ENCODE results near the gene LPAR6. TPM values are rescaled to one million over a fixed set of nuclear protein-coding genes. Genes with fewer than 3 reads are reported as not detected.
"Not testable (repeated sequence)": the region's sequence is repeated elsewhere in the genome, so short reads cannot be mapped to it uniquely, and the experiment has no call there.

The LPAR6 gene
- total RNA-seq, 2 donors from 2014 or later, result 6.1 to 9.3 TPM

DNA sequence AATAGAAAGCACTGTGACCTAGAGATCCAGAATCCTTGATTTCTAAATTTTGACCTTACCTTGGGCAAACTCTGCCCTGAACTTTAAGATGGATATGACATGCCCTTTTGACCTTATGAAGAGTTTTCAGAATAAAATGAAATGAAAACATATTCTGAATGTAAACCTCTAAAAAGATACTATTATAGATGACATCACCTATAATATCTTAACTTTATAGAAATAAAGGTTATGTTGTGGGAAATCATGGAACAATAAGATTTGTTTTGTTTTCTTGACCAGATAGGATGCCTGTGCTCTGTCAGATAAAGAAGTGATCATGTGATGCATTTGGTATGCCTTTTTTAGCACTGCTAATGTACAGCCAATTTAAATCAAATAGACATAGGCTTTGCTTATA is 13.1 kb upstream of the LPAR6 start:
- no peaks in the 10 kb centered on the region for H3K27me3 ChIP-seq
- no peak overlapping the region for H3K27ac ChIP-seq
- no peaks in the 10 kb centered on the region for H3K4me1 ChIP-seq
- H3K36me3 ChIP-seq, result no peaks in the 10 kb centered on the region
- H3K9me3 ChIP-seq, result no peaks in the 10 kb centered on the region
- DNase-seq (ENCODE audit: low spot score), result no peak
- TF ChIP-seq, protein P1, sequence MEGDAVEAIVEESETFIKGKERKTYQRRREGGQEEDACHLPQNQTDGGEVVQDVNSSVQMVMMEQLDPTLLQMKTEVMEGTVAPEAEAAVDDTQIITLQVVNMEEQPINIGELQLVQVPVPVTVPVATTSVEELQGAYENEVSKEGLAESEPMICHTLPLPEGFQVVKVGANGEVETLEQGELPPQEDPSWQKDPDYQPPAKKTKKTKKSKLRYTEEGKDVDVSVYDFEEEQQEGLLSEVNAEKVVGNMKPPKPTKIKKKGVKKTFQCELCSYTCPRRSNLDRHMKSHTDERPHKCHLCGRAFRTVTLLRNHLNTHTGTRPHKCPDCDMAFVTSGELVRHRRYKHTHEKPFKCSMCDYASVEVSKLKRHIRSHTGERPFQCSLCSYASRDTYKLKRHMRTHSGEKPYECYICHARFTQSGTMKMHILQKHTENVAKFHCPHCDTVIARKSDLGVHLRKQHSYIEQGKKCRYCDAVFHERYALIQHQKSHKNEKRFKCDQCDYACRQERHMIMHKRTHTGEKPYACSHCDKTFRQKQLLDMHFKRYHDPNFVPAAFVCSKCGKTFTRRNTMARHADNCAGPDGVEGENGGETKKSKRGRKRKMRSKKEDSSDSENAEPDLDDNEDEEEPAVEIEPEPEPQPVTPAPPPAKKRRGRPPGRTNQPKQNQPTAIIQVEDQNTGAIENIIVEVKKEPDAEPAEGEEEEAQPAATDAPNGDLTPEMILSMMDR (IDR thresholded peaks at IDR 0.05), result no peak
- no peak overlapping the region for H3K4me3 ChIP-seq

DNA sequence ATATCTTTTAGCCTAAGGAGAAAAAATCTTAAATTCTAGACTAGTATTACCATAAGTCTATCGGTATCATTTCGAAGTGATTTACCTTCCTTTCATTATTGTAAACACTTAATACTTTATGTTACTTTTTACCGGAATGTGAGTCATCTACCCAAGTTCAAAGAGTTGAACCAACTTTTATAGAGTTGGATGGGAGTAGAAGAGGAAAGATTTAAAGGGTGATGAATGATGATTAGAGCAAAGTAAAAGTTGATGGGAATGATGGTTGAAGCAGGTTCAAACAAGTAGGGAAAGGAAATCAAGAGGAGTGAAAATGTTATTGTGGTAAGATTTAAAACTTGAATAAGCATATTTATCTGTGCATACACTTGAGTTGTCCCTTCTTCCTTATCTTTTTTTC is 11.3 kb upstream of the LPAR6 start:
- Histone ChIP-seq H3K27ac (no peak overlapping the region), H3K4me3 (no peak overlapping the region), H3K27me3 (no peaks in the 10 kb centered on the region), H3K36me3 (no peaks in the 10 kb centered on the region), H3K4me1 (no peaks in the 10 kb centered on the region), H3K9me3 (no peaks in the 10 kb centered on the region)
- DNase-seq (ENCODE audit: low spot score), result no peak
- TF ChIP-seq, protein P1 (IDR thresholded peaks at IDR 0.05), result no peak

DNA sequence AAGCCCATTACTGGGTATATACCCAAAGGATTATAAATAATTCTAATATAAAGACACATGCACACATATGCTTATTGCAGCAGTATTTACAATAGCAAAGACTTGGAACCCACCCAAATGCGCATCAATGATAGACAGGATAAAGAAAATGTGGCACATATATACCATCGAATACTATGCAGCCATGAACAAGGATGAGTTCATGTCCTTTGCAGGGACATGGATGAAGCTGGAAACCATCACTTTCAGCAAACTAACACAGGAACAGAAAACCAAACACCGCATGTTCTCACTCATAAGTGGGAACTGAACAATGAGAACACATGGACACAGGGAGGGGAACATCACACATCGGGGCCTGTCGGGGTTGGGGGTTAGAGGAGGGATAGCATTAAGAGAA is 9.1 kb upstream of the LPAR6 start:
- DNase-seq (ENCODE audit: low spot score); H3K36me3 ChIP-seq; H3K27me3 ChIP-seq; H3K27ac ChIP-seq; H3K4me3 ChIP-seq; H3K9me3 ChIP-seq; H3K4me1 ChIP-seq: not testable (repeated sequence)

DNA sequence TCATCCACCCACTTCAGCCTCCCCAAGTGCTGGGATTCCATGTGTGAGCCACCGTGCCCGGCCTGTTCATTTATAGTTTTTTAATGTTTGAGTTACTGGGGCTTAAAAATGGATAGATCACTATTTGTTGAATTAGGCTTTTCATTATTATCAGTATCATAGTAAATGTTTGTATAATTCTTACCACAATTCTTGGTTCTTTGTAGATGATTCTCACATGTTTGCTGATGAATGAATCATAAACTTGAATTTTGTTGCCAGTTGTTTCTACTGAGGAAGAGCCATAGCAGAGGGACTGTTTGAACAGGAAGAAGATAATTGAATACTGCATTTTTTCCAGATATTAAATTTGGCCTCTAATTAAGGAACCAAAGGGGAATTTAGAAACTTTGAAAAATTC is 2.6 kb upstream of the LPAR6 start:
- Histone ChIP-seq H3K27ac (no peak overlapping the region), H3K36me3 (no peaks in the 10 kb centered on the region), H3K27me3 (no peaks in the 10 kb centered on the region), H3K4me1 (no peaks in the 10 kb centered on the region), H3K4me3 (no peak overlapping the region), H3K9me3 (no peaks in the 10 kb centered on the region)
- DNase-seq (ENCODE audit: low spot score), result no peak
- TF ChIP-seq, protein P1 (IDR thresholded peaks at IDR 0.05), result no peak

DNA sequence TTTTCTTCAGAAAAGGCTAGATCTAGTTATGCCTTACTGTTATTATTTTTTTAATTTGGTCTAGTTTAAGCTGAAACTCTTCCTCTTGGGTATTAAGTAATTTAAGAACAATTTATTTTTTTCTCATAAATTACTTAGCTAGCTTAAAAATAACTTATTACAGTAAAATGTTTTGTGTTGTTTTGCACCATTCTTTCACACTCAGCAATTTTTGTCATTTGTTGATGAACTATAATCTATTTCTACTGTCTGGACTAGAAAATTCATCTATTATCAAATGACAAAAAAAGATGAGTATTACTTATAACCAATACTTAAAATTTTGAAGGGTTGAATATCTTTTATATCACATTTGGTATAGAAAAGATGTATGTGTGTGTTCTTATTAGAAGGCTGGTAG is 1.6 kb upstream of the LPAR6 start:
- H3K4me3 ChIP-seq, result no peak overlapping the region
- no peaks in the 10 kb centered on the region for H3K27me3 ChIP-seq
- H3K9me3 ChIP-seq, result no peaks in the 10 kb centered on the region
- H3K27ac ChIP-seq, result no peak overlapping the region
- TF ChIP-seq, protein P1 (IDR thresholded peaks at IDR 0.05), result no peak
- no peak for DNase-seq (ENCODE audit: low spot score)
- H3K4me1 ChIP-seq, result no peaks in the 10 kb centered on the region
- no peaks in the 10 kb centered on the region for H3K36me3 ChIP-seq

DNA sequence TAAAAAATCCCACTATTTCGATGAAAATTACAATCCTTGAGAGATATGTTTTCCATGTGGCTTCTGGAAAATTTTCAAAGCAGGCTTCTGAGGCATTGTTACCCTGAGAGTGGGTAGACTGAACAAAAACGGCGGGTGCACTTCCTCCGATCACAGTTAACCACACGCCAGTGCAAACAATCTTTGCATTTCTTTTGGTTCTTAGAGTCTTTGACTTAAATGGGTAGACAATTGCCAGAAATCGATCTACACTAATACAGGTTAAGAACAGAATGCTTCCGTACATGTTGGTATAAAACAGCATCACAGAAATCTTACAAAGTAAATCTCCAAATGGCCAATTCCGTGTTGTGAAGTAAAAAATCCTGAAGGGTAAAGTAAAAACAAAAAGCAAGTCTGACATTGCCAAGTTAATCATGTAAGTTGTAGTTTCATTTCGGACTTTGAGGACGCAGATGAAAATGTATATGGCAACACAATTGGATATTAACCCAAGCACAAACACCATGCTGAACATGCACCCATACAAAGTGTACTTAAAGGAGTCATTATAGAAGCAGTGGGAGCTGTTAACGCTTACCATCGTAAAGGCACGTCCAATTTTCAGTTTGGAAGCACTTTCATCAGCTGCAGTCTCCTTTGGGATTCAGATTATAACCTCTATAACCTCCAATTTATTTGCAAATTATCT is 927 bp downstream of the LPAR6 start:
- no peak for DNase-seq (ENCODE audit: low spot score)
- H3K4me1 ChIP-seq, result peaks cover 0 to 4% of the 10 kb centered on the region in 2 donors
- H3K27me3 ChIP-seq, result no peaks in the 10 kb centered on the region
- peak overlapping the region; percentile 45 to 51 for H3K4me3 ChIP-seq
- H3K9me3 ChIP-seq, result no peaks in the 10 kb centered on the region
- no peaks in the 10 kb centered on the region for H3K36me3 ChIP-seq
- peak overlapping the region; percentile 74 to 75 for H3K27ac ChIP-seq
- TF ChIP-seq, protein P1 (IDR thresholded peaks at IDR 0.05), result no peak

All from right atrium auricular region (tissue), 2 donors.